ENCODE data around the gene TMEM100.

Gene TMEM100

GRCh38 chr17:55746466-55746865, 23.8 kb upstream of the TMEM100 start:
- H3K4me3 ChIP-seq (replicated peaks; ENCODE audit: low read depth, low read length): no peak overlapping the region
- no peak for TF ChIP-seq CTCF (IDR thresholded peaks at IDR 0.05; ENCODE audit: low read depth, low read length, missing control alignments)
- DNase-seq (ENCODE audit: extremely low read depth, low read depth): no peak

GRCh38 chr17:55745258-55745657, 22.6 kb upstream of the TMEM100 start:
- TF ChIP-seq CTCF (IDR thresholded peaks at IDR 0.05; ENCODE audit: low read depth, low read length, missing control alignments): no peak
- no peak overlapping the region for H3K4me3 ChIP-seq (replicated peaks; ENCODE audit: low read depth, low read length)
- no peak for DNase-seq (ENCODE audit: extremely low read depth, low read depth)

GRCh38 chr17:55743103-55743679, 20.5 kb upstream of the TMEM100 start:
- H3K4me3 ChIP-seq (replicated peaks; ENCODE audit: low read depth, low read length): no peak overlapping the region
- DNase-seq (ENCODE audit: extremely low read depth, low read depth): no peak
- no peak for TF ChIP-seq CTCF (IDR thresholded peaks at IDR 0.05; ENCODE audit: low read depth, low read length, missing control alignments)

GRCh38 chr17:55742272-55743102, 19.8 kb upstream of the TMEM100 start:
- no peak for TF ChIP-seq CTCF (IDR thresholded peaks at IDR 0.05; ENCODE audit: low read depth, low read length, missing control alignments)
- DNase-seq (ENCODE audit: extremely low read depth, low read depth): no peak
- no peak overlapping the region for H3K4me3 ChIP-seq (replicated peaks; ENCODE audit: low read depth, low read length)

- no peak overlapping the region for H3K4me3 ChIP-seq (replicated peaks; ENCODE audit: low read depth, low read length)
- TF ChIP-seq CTCF (IDR thresholded peaks at IDR 0.05; ENCODE audit: low read depth, low read length, missing control alignments): no peak
These were observed 18.7 kb upstream of the TMEM100 start for GRCh38 chr17:55741356-55741700.

GRCh38 chr17:55740511-55741355, 18.1 kb upstream of the TMEM100 start:
- H3K4me3 ChIP-seq (replicated peaks; ENCODE audit: low read depth, low read length): no peak overlapping the region
- TF ChIP-seq CTCF (IDR thresholded peaks at IDR 0.05; ENCODE audit: low read depth, low read length, missing control alignments): no peak
- DNase-seq (ENCODE audit: extremely low read depth, low read depth): no peak

More at GRCh38 chr17:55741356-55741700, 18.7 kb upstream of the TMEM100 start:
- no peak for DNase-seq (ENCODE audit: extremely low read depth, low read depth)

All from HFF-Myc (cell line).